GM19463 (cell line): ENCODE data around the gene BNC2.
A peak's percentile ranks its signal among the peaks of the same experiment; 100 is the strongest.

ENCODE experiments used
- ATAC-seq: cut with Tn5 transposase; IDR thresholded peaks from one replicate; pipeline ENCODE4 v1.9.1; 2021; ENCODE audit warnings: mild to moderate bottlenecking, moderate library complexity; ENCODE audit not compliant: unreplicated experiment

Gene BNC2

GRCh38 chr9:16681652-16681987 lies 188.8 kb downstream of the BNC2 start:
- no peak for ATAC-seq

GRCh38 chr9:16680975-16681651 lies 189.4 kb downstream of the BNC2 start:
- no peak for ATAC-seq

GRCh38 chr9:16680541-16680940 lies 189.9 kb downstream of the BNC2 start:
- ATAC-seq = no peak

GRCh38 chr9:16679327-16679821 lies 191.1 kb downstream of the BNC2 start:
- ATAC-seq = no peak

- no peak for ATAC-seq
Observed at GRCh38 chr9:16676519-16676918, 194.0 kb downstream of the BNC2 start.

GRCh38 chr9:16675131-16675530 lies 195.3 kb downstream of the BNC2 start:
- ATAC-seq = no peak

GRCh38 chr9:16673171-16673570 lies 197.3 kb downstream of the BNC2 start:
- ATAC-seq = no peak

- no peak for ATAC-seq
Observed at GRCh38 chr9:16672501-16672900, 198.0 kb downstream of the BNC2 start.

GRCh38 chr9:16671591-16672137 lies 198.8 kb downstream of the BNC2 start:
- ATAC-seq = peak; percentile 64

GRCh38 chr9:16670791-16671190 lies 199.7 kb downstream of the BNC2 start:
- no peak for ATAC-seq

GRCh38 chr9:16668734-16669295 lies 201.7 kb downstream of the BNC2 start:
- ATAC-seq = no peak

- ATAC-seq = no peak
Observed at GRCh38 chr9:16664211-16664610, 206.3 kb downstream of the BNC2 start.

GRCh38 chr9:16661816-16662215 lies 208.7 kb downstream of the BNC2 start:
- no peak for ATAC-seq

- no peak for ATAC-seq
Observed at GRCh38 chr9:16659096-16659495, 211.4 kb downstream of the BNC2 start.

GRCh38 chr9:16656432-16657169 lies 213.9 kb downstream of the BNC2 start:
- ATAC-seq = no peak

- no peak for ATAC-seq
Observed at GRCh38 chr9:16654596-16655126, 215.8 kb downstream of the BNC2 start.

GRCh38 chr9:16653491-16654399 lies 216.7 kb downstream of the BNC2 start:
- no peak for ATAC-seq

- ATAC-seq = no peak
Observed at GRCh38 chr9:16652582-16652981, 217.9 kb downstream of the BNC2 start.

GRCh38 chr9:16651446-16651964 lies 219.0 kb downstream of the BNC2 start:
- ATAC-seq = no peak

GRCh38 chr9:16645970-16646369 lies 224.5 kb downstream of the BNC2 start:
- no peak for ATAC-seq
